ENCODE measurements around the gene CNN1. TPM values are rescaled to one million over a fixed set of nuclear protein-coding genes. Genes with fewer than 3 reads are reported as not detected.

Gene CNN1
- total and polyA plus RNA-seq, 2 of the 13 experiments (the other 11 are each of a cell fraction or from before 2014, with no cell fraction given): 0.70 to 1.1 TPM

- peak; percentile 76; the same call in 1 of the 2 replicates for TF ChIP-seq SP4 (CRISPR knock-in tag; IDR thresholded peaks at IDR 0.05)
- peak; percentile 33; the same call in 1 of the 2 replicates for TF ChIP-seq BCL6 (CRISPR knock-in tag; IDR thresholded peaks at IDR 0.05)
- peak; percentile 89; the same call in 1 of the 2 replicates for TF ChIP-seq ZNF230 (CRISPR knock-in tag; IDR thresholded peaks at IDR 0.05)
- peak; percentile 74 for TF ChIP-seq MED8 (CRISPR knock-in tag; IDR thresholded peaks at IDR 0.05; ENCODE audit: insufficient replicate concordance)
- peak; percentile 57; the same call in 1 of the 2 replicates for TF ChIP-seq ZNF780A (CRISPR knock-in tag; IDR thresholded peaks at IDR 0.05)
- peak; percentile 43 for TF ChIP-seq ZNF331 (CRISPR knock-in tag; IDR thresholded peaks at IDR 0.05)
- peak; percentile 62; the same call in 1 of the 2 replicates for TF ChIP-seq TOPORS (CRISPR knock-in tag; IDR thresholded peaks at IDR 0.05)
- peak; percentile 59; the same call in 1 of the 2 replicates for TF ChIP-seq ATF2 (CRISPR knock-in tag; IDR thresholded peaks at IDR 0.05)
- peak; percentile 32; the same call in 1 of the 2 replicates for TF ChIP-seq STAT5B (CRISPR knock-in tag; IDR thresholded peaks at IDR 0.05)
- peak; percentile 65; the same call in 1 of the 2 replicates for TF ChIP-seq ZNF580 (CRISPR knock-in tag; IDR thresholded peaks at IDR 0.05; ENCODE audit: borderline replicate concordance, low read depth)
- no peak for TF ChIP-seq HMGA1 (CRISPR knock-in tag; conservative IDR thresholded peaks at IDR 0.05)
- TF ChIP-seq ARID2 (CRISPR knock-in tag; IDR thresholded peaks at IDR 0.05; ENCODE audit: borderline replicate concordance): peak; percentile 79; the same call in 1 of the 2 replicates
- peak; percentile 80; the same call in 1 of the 2 replicates for TF ChIP-seq ARHGAP35 (CRISPR knock-in tag; IDR thresholded peaks at IDR 0.05; ENCODE audit: borderline replicate concordance)
- peak; percentile 96 for TF ChIP-seq IKZF5 (CRISPR knock-in tag; IDR thresholded peaks at IDR 0.05)
- TF ChIP-seq POLR2G (IDR thresholded peaks at IDR 0.05; ENCODE audit: low read depth, low read length): peak; percentile 96
- peak; percentile 71; the same call in 1 of the 2 replicates for TF ChIP-seq WIZ (CRISPR knock-in tag; IDR thresholded peaks at IDR 0.05)
- no peak for TF ChIP-seq ELF4 (CRISPR knock-in tag; IDR thresholded peaks at IDR 0.05; ENCODE audit: borderline replicate concordance)
- peak; percentile 65; the same call in 1 of the 2 replicates for TF ChIP-seq ZNF567 (CRISPR knock-in tag; IDR thresholded peaks at IDR 0.05; ENCODE audit: borderline replicate concordance)
- peak; percentile 65; the same call in 1 of the 2 replicates for TF ChIP-seq PRDM15 (CRISPR knock-in tag; IDR thresholded peaks at IDR 0.05)
- TF ChIP-seq ZNF781 (CRISPR knock-in tag; IDR thresholded peaks at IDR 0.05; ENCODE audit: borderline replicate concordance, not compliant biosample characterization): peak; percentile 88
- 0 out of 2 replicates have a peak, but pooled peaks have one; percentile 41 for TF ChIP-seq ZNF616 (CRISPR knock-in tag; IDR thresholded peaks at IDR 0.05; ENCODE audit: low read depth)
- peak; percentile 36; the same call in 1 of the 2 replicates for TF ChIP-seq ZNF737 (CRISPR knock-in tag; IDR thresholded peaks at IDR 0.05; ENCODE audit: borderline replicate concordance)
Observed at GRCh38 chr19:11597202-11598102, 58.8 kb downstream of the CNN1 start, which contains the start of gene ZNF627 (continued).

Measured in HepG2 (cell line).